Kidney epithelial cell (primary cell): ENCODE data around the gene HELT. TPM values are rescaled to one million over a fixed set of nuclear protein-coding genes. Genes with fewer than 3 reads are reported as not detected.

Experiments used
- DNase-seq: peaks from one replicate; pipeline ENCODE4 v3.0.0-alpha.2; 2010; ENCODE audit warnings: low read depth
- H3K27me3 ChIP-seq: 2 replicates; pipeline ENCODE4 v1.6.0; 2011; ENCODE audit warnings: low read length; ENCODE audit not compliant: control insufficient read depth, insufficient read depth
- H3K36me3 ChIP-seq: 2 replicates; pipeline ENCODE4 v1.5.1; 2011; ENCODE audit warnings: low read length; ENCODE audit not compliant: control insufficient read depth, insufficient read depth
- H3K4me3 ChIP-seq: 2 replicates; pipeline ENCODE4 v1.5.1; 2011; ENCODE audit warnings: low read depth, mild to moderate bottlenecking, control low read depth, low read length
- CTCF ChIP-seq: IDR thresholded peaks from 2 replicates; pipeline ENCODE4 v1.5.1; 2011; ENCODE audit warnings: mild to moderate bottlenecking, moderate library complexity, low read length, control low read depth, inconsistent platforms; ENCODE audit not compliant: insufficient read depth, poor library complexity, severe bottlenecking
- total RNA-seq: library from RNA; depleted of rRNA; stranded (reverse); fragments of >200 nt; gene quantifications from 2 replicates; pipeline ENCODE4 v1.2.3, GENCODE V29; 2015

HELT gene
- total RNA-seq, 1 donor from 2014 or later: not detected

- TF ChIP-seq CTCF: no peak
- no peak for DNase-seq
- no peaks in the 10 kb centered on the region for H3K36me3 ChIP-seq
- no peak overlapping the region for H3K4me3 ChIP-seq
- peaks cover 88% of the 10 kb centered on the region for H3K27me3 ChIP-seq
Observed at GRCh38 chr4:185018834-185019455, 655 bp downstream of the HELT start.

- H3K27me3 ChIP-seq: peaks cover 82% of the 10 kb centered on the region
- H3K4me3 ChIP-seq: no peak overlapping the region
- H3K36me3 ChIP-seq: no peaks in the 10 kb centered on the region
- no peak for DNase-seq
- TF ChIP-seq CTCF: no peak
Observed at GRCh38 chr4:185019456-185020292, 1.4 kb downstream of the HELT start.

GRCh38 chr4:185020293-185020808 lies 2.1 kb downstream of the HELT start:
- peaks cover 83% of the 10 kb centered on the region for H3K27me3 ChIP-seq
- no peak for TF ChIP-seq CTCF
- H3K36me3 ChIP-seq: no peaks in the 10 kb centered on the region
- H3K4me3 ChIP-seq: no peak overlapping the region
- DNase-seq: no peak

GRCh38 chr4:185020863-185021761 lies 2.8 kb downstream of the HELT start:
- no peak for DNase-seq
- H3K27me3 ChIP-seq: peaks cover 77% of the 10 kb centered on the region

More at GRCh38 chr4:185020863-185021761, 2.8 kb downstream of the HELT start:
- no peaks in the 10 kb centered on the region for H3K36me3 ChIP-seq
- no peak for TF ChIP-seq CTCF
- no peak overlapping the region for H3K4me3 ChIP-seq
